Spleen (tissue), 11 donors: Measurements from ENCODE around the gene ALG8. TPM values are rescaled to one million over a fixed set of nuclear protein-coding genes. Genes with fewer than 3 reads are reported as not detected.
"Not testable (repeated sequence)": the region's sequence is repeated elsewhere in the genome, so short reads cannot be mapped to it uniquely, and the experiment has no call there.

Experiments
- DNase-seq: peaks from one replicate; pipeline ENCODE4 v3.0.0-alpha.2; 2020
- H3K27ac ChIP-seq, 8 donors: fragments of 200-600 bp; sonication (generic) in 7 of 8; 1 replicate in 4 of 8; 2 replicates in 4 of 8; pipeline versions ENCODE4 v1.5.0 to v1.8.0; 2016 to 2021; ENCODE audit warnings: inconsistent platforms in 4 of 8, mild to moderate bottlenecking in 4 of 8, moderate library complexity in 1 of 8
- H3K27me3 ChIP-seq, 7 donors: fragments of 200-600 bp; sonication (generic) in 6 of 7; replicated peaks in 1 of 7; 1 replicate in 4 of 7; 2 replicates in 3 of 7; pipeline versions ENCODE4 v1.5.0 to v1.8.0; 2016 to 2021; ENCODE audit warnings: inconsistent platforms in 3 of 7, mild to moderate bottlenecking in 1 of 7
- H3K36me3 ChIP-seq, 6 donors: fragments of 200-600 bp; sonication (generic) in 5 of 6; 1 replicate in 4 of 6; 2 replicates in 2 of 6; pipeline versions ENCODE4 v1.5.0 to v1.8.0; 2016 to 2021; ENCODE audit warnings: inconsistent platforms in 2 of 6
- H3K4me1 ChIP-seq, 6 donors: fragments of 200-600 bp; sonication (generic) in 5 of 6; 1 replicate in 3 of 6; 2 replicates in 3 of 6; pipeline versions ENCODE4 v1.5.0 to v1.8.0; 2016 to 2021; ENCODE audit warnings: inconsistent platforms in 3 of 6
- H3K4me3 ChIP-seq, 8 donors: fragments of 200-600 bp; sonication (generic) in 7 of 8; 1 replicate in 4 of 8; 2 replicates in 4 of 8; pipeline versions ENCODE4 v1.5.0 to v1.8.0; 2016 to 2021; ENCODE audit warnings: inconsistent platforms in 4 of 8, mild to moderate bottlenecking in 4 of 8, moderate library complexity in 2 of 8
- H3K9me3 ChIP-seq, 8 donors: fragments of 200-600 bp; sonication (generic) in 7 of 8; 1 replicate in 4 of 8; 2 replicates in 4 of 8; pipeline versions ENCODE4 v1.5.0 to v1.8.0; 2016 to 2021; ENCODE audit warnings: inconsistent platforms in 4 of 8
- CTCF ChIP-seq, 11 experiments: fragments of 200-600 bp in 7 of 11; fragments of 450-650 bp in 4 of 11; sonication (generic) in 4 of 11; IDR thresholded peaks in 8 of 11; conservative IDR thresholded peaks in 3 of 11; 1 replicate in 7 of 11; 2 replicates in 4 of 11; pipeline versions ENCODE4 v1.4.0 to v1.8.0; 2016 to 2021; ENCODE audit warnings: antibody characterized with exemption in 11 of 11, inconsistent platforms in 4 of 11, mild to moderate bottlenecking in 1 of 11
- POLR2A ChIP-seq, 3 donors: fragments of 450-650 bp; IDR thresholded peaks; one replicate each; pipeline ENCODE4 v1.5.1; 2017; ENCODE audit warnings: antibody characterized with exemption in 3 of 3, mild to moderate bottlenecking in 1 of 3
- POLR2AphosphoS5 ChIP-seq, 3 donors: sonication (generic); formaldehyde crosslinking; IDR thresholded peaks; one replicate each; pipeline ENCODE4 v1.5.1; 2017; ENCODE audit warnings: antibody characterized with exemption in 3 of 3
- WGBS, 5 donors: extraction: QIAGEN DNeasy Blood & Tissue Kit in 3 of 5; methylation state at CpG; one replicate each; pipeline versions ENCODE4 v1.1.5 to v1.1.7; 2013 to 2018; 5-methylcytosine and 5-hydroxymethylcytosine counted together
- intact Hi-C: fragments of 100-400 bp; cut with DNase I; formaldehyde crosslinking; loops from one replicate; pipeline ENCODE4 v1.15.0; 2023; ENCODE audit warnings: low total_unique reads
- polyA plus RNA-seq, 3 donors: library from polyadenylated mRNA; stranded (reverse); fragments of 200-250 nt; gene quantifications; one replicate each; pipeline ENCODE4 v1.2.1, GENCODE V29; 2013
- total RNA-seq, 7 donors: library from RNA; depleted of rRNA in 3 of 7; stranded (reverse); fragments of >200 nt in 3 of 7; fragmentation: NEBNext Ultra II Directional in 4 of 7; extraction: Animal tissue kit (Norgen Biotek cat#: 25700) in 4 of 7; gene quantifications; one replicate each; pipeline versions ENCODE4 v1.1.0 to v1.2.1, GENCODE V29; 2016 to 2021
- donor health status: healthy with polysubstance abuse.
- donor health status: DM: no; HTN: no; CAD: no; lungs with moderate emphysema.
- donor health status: DM: no; HTN: no; CAD: no.
- donor health status: Bipolar disorder and iron deficiency.
- donor health status: healthy.
- donor health status: DM: no; HTN: no; CAD: no.
- donor health status: DM: yes; HTN: yes; CAD: no.

ALG8 gene
- total and polyA plus RNA-seq, 10 donors: 17.4 to 35.7 (median 31.3) TPM

- Histone ChIP-seq H3K36me3 (peaks cover 0 to 8% (median 0%) of the 10 kb centered on the region in 6 donors), H3K4me1 (peaks cover 20 to 62% (median 47%) of the 10 kb centered on the region in 6 donors), H3K4me3 (peak overlapping the region; percentile 67 to 98 (median 86)), H3K27me3 (no peaks in the 10 kb centered on the region), H3K9me3 (no peaks in the 10 kb centered on the region), H3K27ac (peak overlapping the region in 5 of 8 donors; percentile 85 to 90 (median 87))
- WGBS, 5 donors: 18 to 38% (median 32%) methylated on average over 21 of the region's 21 CpGs
- DNase-seq: no peak
- intact Hi-C loops: no loop called here
- TF ChIP-seq POLR2A (IDR thresholded peaks at IDR 0.05) (no peak), POLR2AphosphoS5 (IDR thresholded peaks at IDR 0.05) (no peak), CTCF (IDR thresholded peaks at IDR 0.05 in 8 of 11, conservative IDR thresholded peaks at IDR 0.05 in 3 of 11) (no peak)
These were observed 60.9 kb downstream of the ALG8 start for GRCh38 chr11:78078218-78079167.

DNA sequence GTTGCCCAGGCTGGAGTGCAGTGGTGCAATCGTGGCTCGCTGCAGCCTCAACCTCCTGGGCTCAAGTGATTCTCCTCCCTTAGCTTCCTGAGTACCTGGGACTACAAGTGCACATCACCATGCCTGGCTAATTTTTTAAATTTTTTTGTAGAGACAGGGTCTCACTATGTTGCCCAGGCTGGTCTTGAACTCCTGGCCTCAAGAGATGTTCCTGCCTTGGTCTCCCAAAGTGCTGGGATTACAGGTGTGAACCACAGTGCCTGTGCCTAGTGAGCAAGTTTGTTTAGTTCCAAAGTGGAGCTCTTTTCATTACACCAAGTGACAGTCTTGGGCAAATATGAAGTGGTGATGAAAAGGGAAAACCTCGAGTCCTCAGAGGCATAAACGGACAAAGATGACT lies 61.8 kb downstream of the ALG8 start:
- H3K9me3 ChIP-seq, H3K27ac ChIP-seq, intact Hi-C loops, DNase-seq, H3K27me3 ChIP-seq: not testable (repeated sequence)
- peak overlapping the region in 2 of 8 donors; percentile 85 to 89 for H3K4me3 ChIP-seq
- 63 to 85% (median 83%) methylated on average over 4 of the region's 4 CpGs for WGBS, 5 donors
- peaks cover 20 to 71% (median 47%) of the 10 kb centered on the region in 6 donors for H3K4me1 ChIP-seq
- H3K36me3 ChIP-seq: peaks cover 0 to 15% (median under 1%) of the 10 kb centered on the region in 6 donors

GRCh38 chr11:78076733-78077403 lies 62.6 kb downstream of the ALG8 start:
- Histone ChIP-seq H3K27ac (no peak overlapping the region), H3K4me1 (peaks cover 20 to 73% (median 47%) of the 10 kb centered on the region in 6 donors), H3K36me3 (peaks cover 0 to 22% (median 7%) of the 10 kb centered on the region in 6 donors), H3K4me3 (peak overlapping the region in 1 of 8 donors; percentile 21), H3K9me3 (no peaks in the 10 kb centered on the region), H3K27me3 (no peaks in the 10 kb centered on the region)
- 67 to 84% (median 73%) methylated on average over 6 of the region's 6 CpGs for WGBS, 5 donors
- intact Hi-C loops: no loop called here
- no peak for DNase-seq
- TF ChIP-seq CTCF (IDR thresholded peaks at IDR 0.05 in 8 of 11, conservative IDR thresholded peaks at IDR 0.05 in 3 of 11) (no peak), POLR2AphosphoS5 (IDR thresholded peaks at IDR 0.05) (no peak), POLR2A (IDR thresholded peaks at IDR 0.05) (no peak)

GRCh38 chr11:78074756-78075155 lies 64.7 kb downstream of the ALG8 start:
- no peak overlapping the region for H3K4me3 ChIP-seq
- intact Hi-C loops: no loop called here
- WGBS, 5 donors: 87 to 95% (median 89%) methylated on average over 6 of the region's 6 CpGs
- no peaks in the 10 kb centered on the region for H3K9me3 ChIP-seq
- no peak for DNase-seq
- no peak overlapping the region for H3K27ac ChIP-seq
- H3K27me3 ChIP-seq: no peaks in the 10 kb centered on the region
- peaks cover 3 to 43% (median 24%) of the 10 kb centered on the region in 6 donors for H3K36me3 ChIP-seq
- TF ChIP-seq CTCF (IDR thresholded peaks at IDR 0.05 in 8 of 11, conservative IDR thresholded peaks at IDR 0.05 in 3 of 11): no peak
- TF ChIP-seq POLR2A (IDR thresholded peaks at IDR 0.05): no peak
- no peak for TF ChIP-seq POLR2AphosphoS5 (IDR thresholded peaks at IDR 0.05)
- H3K4me1 ChIP-seq: peaks cover 20 to 60% (median 42%) of the 10 kb centered on the region in 6 donors
